Right ventricle myocardium inferior (tissue), 1 donor: ENCODE results near the gene FIGNL1. TPM values are rescaled to one million over a fixed set of nuclear protein-coding genes. Genes with fewer than 3 reads are reported as not detected.

Experiments
- ATAC-seq: fragments of 200-7000 bp; cut with Tn5 transposase; one replicate; pipeline ENCODE4 v1.9.1; 2020; ENCODE audit warnings: mild to moderate bottlenecking, moderate library complexity
- DNase-seq: peaks from one replicate; pipeline ENCODE4 v3.0.0; 2021; ENCODE audit errors: missing footprints
- intact Hi-C: fragments of 100-400 bp; cut with DNase I; formaldehyde crosslinking; loops from one replicate; pipeline ENCODE4 v1.11.0; 2022
- total RNA-seq: library from RNA; stranded (reverse); fragmentation: NEBNext Ultra II Directional; extraction: Animal tissue kit (Norgen Biotek cat#: 25700); gene quantifications from one replicate; pipeline ENCODE4 v1.2.1, GENCODE V29; 2021
- donor health status: DM: no; HTN: yes; CAD: no; lungs with severe emphysema.

FIGNL1 gene
- total RNA-seq, 1 donor from 2014 or later, result 3.4 TPM

- intact Hi-C loops, result no loop called here
- ATAC-seq (no peak), DNase-seq (no peak)
These were observed 40.0 kb downstream of the FIGNL1 start for GRCh38 chr7:50409856-50410745.

- ATAC-seq (no peak), DNase-seq (no peak)
- intact Hi-C loops, result no loop called here
These were observed 43.2 kb downstream of the FIGNL1 start for GRCh38 chr7:50406935-50407334.

GRCh38 chr7:50405221-50405620, 44.9 kb downstream of the FIGNL1 start:
- DNase-seq, result no peak
- intact Hi-C loops, result no loop called here
- no peak for ATAC-seq

- no peak for DNase-seq
- no peak for ATAC-seq
- intact Hi-C loops, result no loop called here
These were observed 45.8 kb downstream of the FIGNL1 start for GRCh38 chr7:50404392-50404791.

- DNase-seq, result no peak
- intact Hi-C loops, result no loop called here
- no peak for ATAC-seq
These were observed 50.0 kb downstream of the FIGNL1 start for GRCh38 chr7:50400114-50400513.

GRCh38 chr7:50399635-50400034, 50.5 kb downstream of the FIGNL1 start:
- intact Hi-C loops, result no loop called here
- DNase-seq (no peak), ATAC-seq (no peak)

- ATAC-seq, result no peak
These were observed 50.9 kb downstream of the FIGNL1 start for GRCh38 chr7:50399206-50399605.

GRCh38 chr7:50397971-50398324, 52.2 kb downstream of the FIGNL1 start:
- DNase-seq (no peak), ATAC-seq (no peak)
- intact Hi-C loops, result no loop called here

More at GRCh38 chr7:50399206-50399605, 50.9 kb downstream of the FIGNL1 start:
- intact Hi-C loops, result no loop called here
- DNase-seq, result no peak

GRCh38 chr7:50397320-50397970, 52.7 kb downstream of the FIGNL1 start:
- DNase-seq, result no peak
- intact Hi-C loops, result no loop called here
- ATAC-seq, result no peak

GRCh38 chr7:50396856-50397255, 53.3 kb downstream of the FIGNL1 start:
- DNase-seq (no peak), ATAC-seq (no peak)
- intact Hi-C loops, result no loop called here

GRCh38 chr7:50394315-50394714, 55.8 kb downstream of the FIGNL1 start:
- no peak for ATAC-seq
- intact Hi-C loops, result no loop called here
- no peak for DNase-seq

Other genes with a start within 250 kb of the FIGNL1 start
- 3.5 TPM for gene IKZF1, start 145.6 kb downstream of the FIGNL1 start, total RNA-seq
- not detected for gene DDC, start 115.1 kb upstream of the FIGNL1 start, total RNA-seq